GM21619 (cell line): ENCODE results near the gene LUZP1.

ENCODE experiments used
- ATAC-seq: cut with Tn5 transposase; IDR thresholded peaks from one replicate; pipeline ENCODE4 v1.9.1; 2021; ENCODE audit not compliant: unreplicated experiment

LUZP1 gene

GRCh38 chr1:23118407-23118806, 50.2 kb downstream of the LUZP1 start:
- no peak for ATAC-seq

- no peak for ATAC-seq
Observed at GRCh38 chr1:23116921-23117699, 51.5 kb downstream of the LUZP1 start.

GRCh38 chr1:23116216-23116836, 52.3 kb downstream of the LUZP1 start:
- no peak for ATAC-seq

GRCh38 chr1:23114424-23115079, 54.1 kb downstream of the LUZP1 start:
- ATAC-seq = no peak

GRCh38 chr1:23111600-23112535, 56.8 kb downstream of the LUZP1 start:
- no peak for ATAC-seq

GRCh38 chr1:23110391-23110790, 58.3 kb downstream of the LUZP1 start:
- ATAC-seq = no peak

- ATAC-seq = no peak
Observed at GRCh38 chr1:23108918-23109533, 59.6 kb downstream of the LUZP1 start.

- no peak for ATAC-seq
Observed at GRCh38 chr1:23103001-23103889, 65.4 kb downstream of the LUZP1 start.

- ATAC-seq = no peak
Observed at GRCh38 chr1:23102289-23102688, 66.4 kb downstream of the LUZP1 start.

GRCh38 chr1:23101887-23102286, 66.8 kb downstream of the LUZP1 start:
- no peak for ATAC-seq

GRCh38 chr1:23101101-23101827, 67.4 kb downstream of the LUZP1 start:
- ATAC-seq = no peak

- no peak for ATAC-seq
Observed at GRCh38 chr1:23100074-23100748, 68.4 kb downstream of the LUZP1 start.

GRCh38 chr1:23099171-23099536, 69.5 kb downstream of the LUZP1 start:
- no peak for ATAC-seq

- ATAC-seq = no peak
Observed at GRCh38 chr1:23098463-23099170, 70.0 kb downstream of the LUZP1 start.

GRCh38 chr1:23097316-23097715, 71.3 kb downstream of the LUZP1 start:
- ATAC-seq = no peak

- no peak for ATAC-seq
Observed at GRCh38 chr1:23092447-23092846, 76.2 kb downstream of the LUZP1 start.

GRCh38 chr1:23091545-23091944, 77.1 kb downstream of the LUZP1 start:
- no peak for ATAC-seq

GRCh38 chr1:23090056-23090455, 78.6 kb downstream of the LUZP1 start:
- ATAC-seq = no peak
